ENCODE measurements around the gene MLYCD.

- TF ChIP-seq POLR2A (IDR thresholded peaks at IDR 0.05) (no peak), CTCF (IDR thresholded peaks at IDR 0.05) (no peak), POLR2AphosphoS5 (IDR thresholded peaks at IDR 0.05) (no peak), EP300 (IDR thresholded peaks at IDR 0.05; ENCODE audit: low read depth) (no peak)
These were observed 50.2 kb downstream of the MLYCD start for GRCh38 chr16:83948914-83949723.
